Measurements from ENCODE around the gene KCNAB1.
"Not testable (repeated sequence)": the region's sequence is repeated elsewhere in the genome, so short reads cannot be mapped to it uniquely, and the experiment has no call there.

Gene KCNAB1

DNA sequence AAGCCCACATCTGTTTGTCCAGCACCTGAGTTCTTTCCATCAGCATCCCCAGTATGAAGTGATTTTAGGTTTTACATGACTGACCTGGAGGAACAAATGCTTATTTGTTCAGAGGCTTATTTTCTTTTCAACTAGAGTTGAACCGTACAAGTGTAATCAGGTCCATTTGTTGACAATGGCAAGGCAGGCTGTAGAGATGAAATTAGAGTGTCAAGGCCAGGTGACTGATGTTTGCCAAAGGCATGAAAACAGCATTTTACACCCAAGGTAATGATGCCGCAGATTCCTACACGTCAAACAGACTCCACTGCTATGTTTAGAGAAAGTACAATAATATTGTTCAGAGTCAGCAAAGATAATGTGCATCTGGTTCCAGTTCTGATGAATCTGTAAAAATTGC is 96.5 kb downstream of the KCNAB1 start:
- no peak for DNase-seq (ENCODE audit: low read depth in 2 of 3, low spot score in 1 of 3)

- DNase-seq (ENCODE audit: low read depth in 2 of 3, low spot score in 1 of 3), result no peak
Observed at GRCh38 chr3:156217674-156218352, 97.4 kb downstream of the KCNAB1 start.

- no peak for DNase-seq (ENCODE audit: low read depth in 2 of 3, low spot score in 1 of 3)
Observed at GRCh38 chr3:156218353-156218744, 98.0 kb downstream of the KCNAB1 start.

GRCh38 chr3:156222381-156222780 is 102.0 kb downstream of the KCNAB1 start:
- not testable (repeated sequence) for DNase-seq (ENCODE audit: low read depth in 2 of 3, low spot score in 1 of 3)

DNA sequence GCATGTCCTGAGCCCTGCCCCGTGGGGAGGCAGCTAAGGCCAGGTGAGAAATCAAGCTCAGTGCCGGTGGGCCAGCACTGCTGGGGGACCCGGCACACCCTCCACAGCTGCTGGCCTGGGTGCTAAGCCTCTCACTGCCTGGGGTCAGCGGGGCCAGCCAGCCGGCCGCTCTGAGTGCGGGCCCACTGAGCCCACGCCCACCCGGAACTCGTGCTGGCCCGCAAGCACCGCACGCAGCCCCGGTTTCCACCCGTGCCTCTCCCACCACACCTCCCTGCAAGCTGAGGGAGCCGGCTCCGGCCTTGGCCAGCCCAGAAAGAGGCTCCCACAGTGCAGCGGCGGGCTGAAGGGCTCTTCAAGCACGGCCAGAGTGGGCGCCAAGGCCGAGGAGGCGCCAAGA is 103.7 kb downstream of the KCNAB1 start:
- not testable (repeated sequence) for DNase-seq (ENCODE audit: low read depth in 2 of 3, low spot score in 1 of 3)

- DNase-seq (ENCODE audit: low read depth in 2 of 3, low spot score in 1 of 3), result no peak
Observed at GRCh38 chr3:156226676-156227420, 106.5 kb downstream of the KCNAB1 start.

DNA sequence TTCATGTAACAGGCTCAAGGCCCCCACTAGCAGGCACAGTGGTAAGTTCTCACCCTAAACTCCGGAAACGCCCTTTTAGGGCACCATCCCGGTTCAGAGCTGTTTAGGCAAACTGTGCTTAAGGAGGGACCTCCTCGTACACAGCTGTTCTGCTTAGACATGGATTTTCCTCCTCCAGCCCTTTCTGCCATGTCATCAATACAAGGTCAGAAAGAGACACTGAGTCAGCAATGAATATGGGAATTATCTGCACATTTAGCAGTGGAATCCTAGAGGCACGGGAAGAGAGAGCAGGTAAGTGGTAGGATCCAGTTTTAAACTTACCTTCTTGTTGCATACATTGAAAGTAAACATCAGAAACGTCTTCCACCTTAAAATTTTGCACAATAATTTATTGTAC is 107.3 kb downstream of the KCNAB1 start:
- DNase-seq (ENCODE audit: low read depth in 2 of 3, low spot score in 1 of 3), result no peak

GRCh38 chr3:156230278-156230900 is 110.0 kb downstream of the KCNAB1 start:
- DNase-seq (ENCODE audit: low read depth in 2 of 3, low spot score in 1 of 3), result no peak

DNA sequence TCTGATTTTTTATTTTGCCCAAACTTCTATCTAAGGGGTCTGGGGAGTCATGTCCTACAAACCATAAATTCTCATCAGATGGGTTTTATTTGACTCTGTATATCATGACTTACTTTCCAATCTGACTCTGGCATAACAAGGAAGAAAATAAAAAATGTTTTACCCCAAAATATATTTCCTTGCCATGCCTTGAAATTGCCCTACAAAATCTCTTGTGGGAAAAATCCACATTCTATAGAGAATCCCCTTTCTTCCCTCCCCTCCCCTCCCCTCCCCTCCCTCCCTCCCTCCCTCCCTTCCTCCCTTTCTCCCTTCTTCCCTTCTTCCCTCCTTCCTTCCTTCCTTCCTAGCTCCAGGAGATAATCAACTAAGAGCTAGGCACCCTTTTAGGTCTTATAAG is 110.8 kb downstream of the KCNAB1 start:
- not testable (repeated sequence) for DNase-seq (ENCODE audit: low read depth in 2 of 3, low spot score in 1 of 3)

- DNase-seq (ENCODE audit: low read depth in 2 of 3, low spot score in 1 of 3), result no peak
Observed at GRCh38 chr3:156233876-156234275, 113.5 kb downstream of the KCNAB1 start.

- DNase-seq (ENCODE audit: low read depth in 2 of 3, low spot score in 1 of 3), result no peak
Observed at GRCh38 chr3:156236556-156237260, 116.3 kb downstream of the KCNAB1 start.

DNA sequence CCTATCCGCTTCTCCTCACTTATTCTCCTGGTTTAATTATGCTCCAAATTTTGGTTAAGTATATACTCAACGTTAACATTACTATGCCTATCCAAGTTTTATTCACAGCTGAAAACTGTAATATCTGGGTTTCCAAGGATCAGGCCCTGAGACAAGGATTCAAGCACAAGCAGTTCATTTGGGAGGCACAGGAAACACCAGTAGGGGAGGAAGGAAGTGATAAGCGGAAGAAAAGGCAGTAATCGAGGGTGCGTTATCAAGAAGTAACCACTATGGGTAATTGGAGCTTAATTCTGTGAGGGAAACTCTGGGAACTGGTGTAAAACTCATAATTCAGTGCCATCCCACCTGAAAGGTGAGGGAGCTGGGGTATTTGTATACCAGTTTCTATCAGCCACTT is 120.3 kb downstream of the KCNAB1 start:
- DNase-seq (ENCODE audit: low read depth in 2 of 3, low spot score in 1 of 3), result no peak

GRCh38 chr3:156246961-156247725 is 126.8 kb downstream of the KCNAB1 start:
- no peak for DNase-seq (ENCODE audit: low read depth in 2 of 3, low spot score in 1 of 3)

DNA sequence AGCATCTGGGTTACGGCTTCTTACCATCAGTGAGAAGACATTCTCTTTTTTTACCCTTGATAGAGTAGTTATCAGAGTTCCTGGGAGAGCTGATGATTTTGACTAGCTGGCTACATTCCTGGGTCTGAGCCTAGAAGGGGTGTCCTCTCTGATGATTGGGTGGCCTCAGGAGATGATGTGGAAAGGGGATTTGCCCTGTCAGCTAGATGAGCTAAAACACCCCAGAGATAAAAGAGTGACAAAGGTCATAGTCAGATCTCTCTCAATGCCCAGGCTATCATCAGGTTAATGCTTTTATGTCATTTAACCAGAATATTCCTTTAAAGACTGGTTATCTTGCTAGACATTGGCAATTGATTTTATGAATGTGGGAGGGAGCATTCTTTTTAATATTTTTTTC is 130.2 kb downstream of the KCNAB1 start:
- DNase-seq (ENCODE audit: low read depth in 2 of 3, low spot score in 1 of 3), result no peak

- no peak for DNase-seq (ENCODE audit: low read depth in 2 of 3, low spot score in 1 of 3)
Observed at GRCh38 chr3:156251424-156251823, 131.0 kb downstream of the KCNAB1 start.

DNA sequence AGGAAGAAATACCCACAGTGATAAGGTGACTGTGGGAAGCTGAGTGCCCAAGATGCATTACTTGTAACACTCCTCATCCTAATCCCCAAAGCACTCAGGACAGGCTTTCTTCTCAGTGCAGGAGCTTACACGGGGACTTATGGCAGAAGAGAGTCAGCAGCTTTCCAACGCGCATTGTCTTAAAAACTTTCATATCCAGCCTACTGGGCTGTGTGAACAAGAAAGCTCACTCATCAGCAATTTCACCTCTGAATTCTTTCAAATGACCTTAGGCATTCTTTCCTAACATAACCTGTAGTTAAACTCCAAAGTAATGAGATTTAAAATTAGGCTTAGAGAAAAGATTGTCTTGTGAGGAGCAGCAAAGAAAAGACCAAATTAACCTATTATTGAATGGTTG is 132.3 kb downstream of the KCNAB1 start:
- no peak for DNase-seq (ENCODE audit: low read depth in 2 of 3, low spot score in 1 of 3)

- DNase-seq (ENCODE audit: low read depth in 2 of 3, low spot score in 1 of 3), result no peak
Observed at GRCh38 chr3:156253150-156253549, 132.8 kb downstream of the KCNAB1 start.

- DNase-seq (ENCODE audit: low read depth in 2 of 3, low spot score in 1 of 3), result no peak
Observed at GRCh38 chr3:156256256-156256655, 135.9 kb downstream of the KCNAB1 start.

DNA sequence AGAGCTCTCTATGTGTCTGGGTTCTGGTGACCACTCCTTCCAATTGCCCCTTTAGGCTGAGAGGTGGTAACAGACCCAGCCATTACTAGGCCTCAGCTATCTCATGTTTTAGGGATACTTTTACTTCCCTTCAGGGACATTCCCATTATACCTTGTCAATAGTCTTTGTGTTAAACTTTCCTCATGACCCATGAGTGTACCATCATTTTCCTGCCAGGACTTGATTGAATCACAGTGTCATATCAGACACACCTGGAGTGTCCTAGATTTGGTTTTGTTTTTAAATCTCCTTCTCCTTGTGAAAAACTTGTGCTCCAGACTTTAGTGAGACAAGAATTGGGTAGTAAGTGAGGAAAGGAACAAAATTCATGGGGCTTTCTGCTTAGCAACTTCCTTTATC is 136.6 kb downstream of the KCNAB1 start:
- DNase-seq (ENCODE audit: low read depth in 2 of 3, low spot score in 1 of 3), result no peak

DNA sequence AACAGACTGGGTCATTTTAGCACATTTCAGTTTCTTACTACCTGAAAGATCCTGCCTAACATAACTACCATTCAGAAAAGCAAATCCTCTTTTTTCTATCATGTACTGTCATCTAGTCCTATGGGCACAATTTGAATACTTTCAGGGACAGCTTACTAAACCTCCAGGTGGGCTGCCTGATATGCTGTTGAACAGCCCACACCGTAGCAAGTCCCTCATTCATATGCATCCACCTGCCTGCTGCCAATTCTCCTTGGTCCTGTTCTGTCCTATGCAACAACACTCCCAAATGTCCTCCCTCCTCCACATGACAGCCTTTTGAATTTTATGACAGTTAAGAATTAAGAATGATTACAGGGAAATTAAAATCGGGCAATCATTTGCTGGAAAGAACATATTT is 137.9 kb downstream of the KCNAB1 start:
- DNase-seq (ENCODE audit: low read depth in 2 of 3, low spot score in 1 of 3), result no peak

DNA sequence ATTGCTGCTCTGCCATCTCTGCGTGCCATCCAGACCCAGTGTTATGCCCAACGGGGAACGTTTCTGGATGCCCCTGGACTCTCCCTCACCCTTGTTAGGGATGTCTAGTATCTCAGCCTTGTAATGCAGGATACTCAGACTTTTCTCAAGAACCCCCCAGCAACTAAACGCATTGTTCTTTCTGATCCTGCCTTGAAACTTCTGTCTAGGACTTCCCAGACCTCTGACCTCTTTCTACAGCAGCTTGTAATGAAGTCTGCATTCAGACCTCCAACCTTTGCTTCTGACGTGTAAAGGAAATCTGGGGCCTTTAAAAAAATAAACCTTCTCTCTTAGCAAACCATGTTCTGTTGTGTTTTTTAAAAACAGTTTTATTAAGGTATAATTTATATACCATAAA is 139.5 kb downstream of the KCNAB1 start:
- no peak for DNase-seq (ENCODE audit: low read depth in 2 of 3, low spot score in 1 of 3)
